ENCODE measurements around the gene IL32. TPM values are rescaled to one million over a fixed set of nuclear protein-coding genes. Genes with fewer than 3 reads are reported as not detected.

IL32 gene
- total and polyA plus RNA-seq, 2 experiments from 2014 or later, result 110 to 124 TPM

DNA sequence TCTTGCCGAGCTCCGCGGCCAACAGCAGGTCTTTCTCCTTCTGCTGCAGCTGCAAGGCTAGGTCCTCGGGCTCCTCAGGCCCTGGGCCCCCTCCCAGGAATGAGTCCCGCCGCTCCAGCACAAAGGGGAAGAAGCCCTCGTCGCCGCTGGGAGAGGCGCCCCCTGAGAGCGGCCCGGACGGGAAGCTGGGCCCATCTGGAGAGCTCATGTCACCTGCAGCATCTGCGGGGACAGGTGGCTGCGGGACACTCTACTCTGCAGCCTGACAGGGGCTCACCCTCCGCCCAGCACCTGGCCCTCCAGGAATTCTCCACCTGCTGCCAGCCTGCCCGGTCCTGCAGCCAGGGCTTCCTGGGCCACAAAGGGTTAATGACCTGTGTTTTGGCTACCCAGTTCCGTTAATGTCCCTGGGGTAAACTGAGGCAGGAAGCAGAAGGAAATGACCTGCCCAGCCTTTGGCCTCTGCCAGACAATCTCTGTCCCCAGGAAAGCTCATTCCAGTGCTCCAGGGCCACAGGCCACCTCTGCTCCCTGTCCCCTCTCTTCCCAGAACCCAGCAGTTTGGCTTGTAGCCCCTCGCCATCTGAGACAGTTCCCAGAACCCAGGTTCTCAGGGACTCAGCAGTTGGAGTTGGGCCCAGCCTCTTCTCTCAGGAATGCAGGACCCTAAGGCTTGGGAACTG, 30.0 kb upstream of the IL32 start:
- DNase-seq (ENCODE audit: low spot score), result no peak
- H3K27me3 ChIP-seq, result peaks cover 28% of the 10 kb centered on the region
- 86% methylated on average over 19 of the region's 19 CpGs for WGBS (ENCODE audit: low lambda C conversion rate, missing lambda C conversion rate)
- H3K9me2 ChIP-seq (replicated peaks; ENCODE audit: insufficient read depth), result no peaks in the 10 kb centered on the region
- no peaks in the 10 kb centered on the region for H4K20me1 ChIP-seq (ENCODE audit: insufficient read depth, poor library complexity, severe bottlenecking)
- H3K27ac ChIP-seq, result no peak overlapping the region
- H3K4me1 ChIP-seq (ENCODE audit: insufficient read depth), result no peaks in the 10 kb centered on the region
- no peaks in the 10 kb centered on the region for H3K36me3 ChIP-seq (replicated peaks; ENCODE audit: insufficient read depth, low read depth)
- TF ChIP-seq EZH2phosphoT487 (IDR thresholded peaks at IDR 0.05; ENCODE audit: low read depth, severe bottlenecking, unreplicated experiment), result no peak
- TF ChIP-seq EZH2 (IDR thresholded peaks at IDR 0.05; ENCODE audit: borderline replicate concordance), result no peak
- H3K79me2 ChIP-seq, result no peaks in the 10 kb centered on the region
- no peaks in the 10 kb centered on the region for H3K9me3 ChIP-seq (ENCODE audit: low read depth)
- no peak overlapping the region for H3K4me3 ChIP-seq
- peak overlapping the region; percentile 90 for H3K4me2 ChIP-seq
- no peak overlapping the region for H2AFZ ChIP-seq

DNA sequence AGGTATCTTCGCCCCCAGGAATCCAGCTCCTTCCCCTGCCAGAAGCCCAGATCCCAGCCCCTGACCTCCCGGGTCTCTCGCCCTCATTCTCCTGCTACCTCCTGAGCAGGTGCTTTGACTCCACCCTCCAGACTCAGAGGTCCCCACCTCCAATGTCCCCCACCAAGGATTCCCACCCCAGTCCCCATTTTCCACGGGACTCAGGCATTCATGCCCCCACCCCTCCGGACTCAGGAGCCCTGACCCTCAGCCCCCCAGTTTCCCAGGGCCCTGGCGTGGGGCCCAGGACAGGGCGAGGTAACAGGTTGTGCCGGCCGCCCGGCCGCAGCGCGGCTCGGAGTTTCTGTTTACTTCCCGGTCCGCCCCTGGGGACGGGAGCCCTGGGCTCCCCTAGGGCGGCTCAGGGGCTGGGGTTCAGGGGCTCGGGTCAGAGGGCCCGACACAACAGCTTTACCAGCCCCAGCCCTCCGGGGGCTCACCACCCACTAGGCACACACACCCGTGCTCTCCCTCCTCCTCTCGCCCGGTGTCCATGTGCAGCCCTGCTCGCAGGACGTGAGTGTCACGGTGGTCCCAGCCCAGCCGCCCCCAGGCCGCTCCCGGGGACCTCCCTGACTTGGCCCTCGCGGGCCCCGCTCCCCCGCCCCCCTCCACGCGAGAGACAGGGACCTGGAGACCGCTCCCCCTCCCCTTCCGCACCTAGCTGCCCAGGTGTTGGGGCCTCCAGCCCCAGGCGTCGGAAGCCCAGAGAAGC, 29.3 kb upstream of the IL32 start:
- Histone ChIP-seq H3K9me3 (ENCODE audit: low read depth) (no peaks in the 10 kb centered on the region), H3K27ac (no peak overlapping the region), H3K4me3 (peak overlapping the region; percentile 32), H3K9me2 (replicated peaks; ENCODE audit: insufficient read depth) (no peaks in the 10 kb centered on the region), H3K36me3 (replicated peaks; ENCODE audit: insufficient read depth, low read depth) (no peaks in the 10 kb centered on the region), H2AFZ (peak overlapping the region; percentile 63), H3K27me3 (peaks cover 33% of the 10 kb centered on the region), H3K79me2 (no peaks in the 10 kb centered on the region), H3K4me1 (ENCODE audit: insufficient read depth) (no peaks in the 10 kb centered on the region), H4K20me1 (ENCODE audit: insufficient read depth, poor library complexity, severe bottlenecking) (no peaks in the 10 kb centered on the region), H3K4me2 (peak overlapping the region; percentile 90)
- peak; percentile 52 for DNase-seq (ENCODE audit: low spot score)
- no peak for TF ChIP-seq EZH2 (IDR thresholded peaks at IDR 0.05; ENCODE audit: borderline replicate concordance)
- TF ChIP-seq, protein P1, sequence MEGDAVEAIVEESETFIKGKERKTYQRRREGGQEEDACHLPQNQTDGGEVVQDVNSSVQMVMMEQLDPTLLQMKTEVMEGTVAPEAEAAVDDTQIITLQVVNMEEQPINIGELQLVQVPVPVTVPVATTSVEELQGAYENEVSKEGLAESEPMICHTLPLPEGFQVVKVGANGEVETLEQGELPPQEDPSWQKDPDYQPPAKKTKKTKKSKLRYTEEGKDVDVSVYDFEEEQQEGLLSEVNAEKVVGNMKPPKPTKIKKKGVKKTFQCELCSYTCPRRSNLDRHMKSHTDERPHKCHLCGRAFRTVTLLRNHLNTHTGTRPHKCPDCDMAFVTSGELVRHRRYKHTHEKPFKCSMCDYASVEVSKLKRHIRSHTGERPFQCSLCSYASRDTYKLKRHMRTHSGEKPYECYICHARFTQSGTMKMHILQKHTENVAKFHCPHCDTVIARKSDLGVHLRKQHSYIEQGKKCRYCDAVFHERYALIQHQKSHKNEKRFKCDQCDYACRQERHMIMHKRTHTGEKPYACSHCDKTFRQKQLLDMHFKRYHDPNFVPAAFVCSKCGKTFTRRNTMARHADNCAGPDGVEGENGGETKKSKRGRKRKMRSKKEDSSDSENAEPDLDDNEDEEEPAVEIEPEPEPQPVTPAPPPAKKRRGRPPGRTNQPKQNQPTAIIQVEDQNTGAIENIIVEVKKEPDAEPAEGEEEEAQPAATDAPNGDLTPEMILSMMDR (IDR thresholded peaks at IDR 0.05; ENCODE audit: poor library complexity), result no peak
- TF ChIP-seq EZH2phosphoT487 (IDR thresholded peaks at IDR 0.05; ENCODE audit: low read depth, severe bottlenecking, unreplicated experiment), result peak; percentile 20
- 21% methylated on average over 5 of the region's 40 CpGs for WGBS (ENCODE audit: low lambda C conversion rate, missing lambda C conversion rate)

DNA sequence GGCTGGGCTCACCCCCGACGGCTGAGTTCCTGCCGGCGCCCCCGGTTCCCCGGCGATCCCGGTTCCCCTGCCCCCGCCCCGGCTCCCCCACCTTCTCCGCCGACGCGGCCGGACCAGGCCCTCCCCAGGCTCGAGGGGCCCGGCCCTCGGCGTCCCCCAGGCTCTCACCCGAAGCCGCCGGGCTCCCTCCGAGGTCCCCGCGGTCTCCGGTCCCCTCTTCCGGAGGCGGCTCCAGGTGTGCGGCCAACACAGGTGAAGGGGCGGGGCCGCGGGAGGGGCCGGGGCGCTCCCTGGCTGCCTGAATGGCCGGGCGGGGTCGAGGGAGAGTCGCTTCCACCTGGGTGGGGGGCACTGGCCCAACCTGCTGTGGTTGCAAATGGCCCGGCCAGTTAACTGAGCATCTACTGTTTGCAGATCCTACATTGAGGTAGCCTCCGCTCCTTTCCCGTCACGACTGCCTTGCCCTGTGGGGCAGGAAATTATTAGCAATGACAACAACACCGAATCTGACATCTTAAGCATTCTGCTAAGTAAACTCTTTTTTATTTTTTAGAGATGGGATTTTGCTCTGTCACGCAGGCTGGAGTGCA, 28.6 kb upstream of the IL32 start, which contains the start of gene BICDL2:
BICDL2 (minus strand) TSS at position 219 of the 590 bp plus-strand sequence. CDS start 1,448 bp downstream, outside the sequence.
- peak within 1 kb of the TSS; percentile 90 for H3K4me2 ChIP-seq
- TF ChIP-seq EZH2phosphoT487 (IDR thresholded peaks at IDR 0.05; ENCODE audit: low read depth, severe bottlenecking, unreplicated experiment) (peak; percentile 6), EZH2 (IDR thresholded peaks at IDR 0.05; ENCODE audit: borderline replicate concordance) (no peak)
- H3K79me2 ChIP-seq, result no peaks in the 10 kb centered on the region
- 16% methylated on average over 16 of the region's 44 CpGs for WGBS (ENCODE audit: low lambda C conversion rate, missing lambda C conversion rate)
- no peaks in the 10 kb centered on the region for H3K36me3 ChIP-seq (replicated peaks; ENCODE audit: insufficient read depth, low read depth)
- H3K27me3 ChIP-seq, result peaks cover 35% of the 10 kb centered on the region
- no peaks in the 10 kb centered on the region for H3K9me2 ChIP-seq (replicated peaks; ENCODE audit: insufficient read depth)
- H3K4me1 ChIP-seq (ENCODE audit: insufficient read depth), result no peaks in the 10 kb centered on the region
- H3K9me3 ChIP-seq (ENCODE audit: low read depth), result no peaks in the 10 kb centered on the region
- H3K27ac ChIP-seq, result no peak within 1 kb of the TSS
- peak; percentile 75 for DNase-seq (ENCODE audit: low spot score)
- peak within 1 kb of the TSS; percentile 32 for H3K4me3 ChIP-seq
- H4K20me1 ChIP-seq (ENCODE audit: insufficient read depth, poor library complexity, severe bottlenecking), result no peaks in the 10 kb centered on the region
- H2AFZ ChIP-seq, result peak within 1 kb of the TSS; percentile 63

DNA sequence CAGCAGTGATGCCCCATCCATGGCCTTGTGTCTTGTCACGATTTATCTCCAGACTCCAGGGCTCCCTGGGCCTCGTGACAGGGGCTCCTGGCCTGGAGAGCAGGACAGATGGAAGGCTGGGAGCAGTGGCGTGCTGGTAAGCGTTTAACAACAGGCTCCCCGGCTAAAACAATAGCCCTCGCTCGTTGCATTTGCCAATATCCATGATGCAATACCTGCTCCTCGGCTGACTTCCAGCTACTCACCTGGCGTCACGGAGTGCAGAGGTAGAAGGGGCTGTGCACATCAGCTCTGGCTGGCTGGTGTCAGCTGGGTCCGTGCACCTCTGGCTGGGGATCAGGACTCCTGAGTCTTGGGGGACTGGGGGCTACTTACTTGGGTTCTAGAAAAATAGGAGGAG, 27.2 kb upstream of the IL32 start:
- peak; percentile 71 for DNase-seq (ENCODE audit: low spot score)
- peaks cover 42% of the 10 kb centered on the region for H3K27me3 ChIP-seq
- no peak overlapping the region for H3K27ac ChIP-seq

More for the DNA sequence above, 27.2 kb upstream of the IL32 start:
- Histone ChIP-seq H2AFZ (no peak overlapping the region), H3K36me3 (replicated peaks; ENCODE audit: insufficient read depth, low read depth) (no peaks in the 10 kb centered on the region), H3K4me3 (no peak overlapping the region), H3K9me3 (ENCODE audit: low read depth) (no peaks in the 10 kb centered on the region), H3K79me2 (no peaks in the 10 kb centered on the region), H3K4me2 (no peak overlapping the region), H4K20me1 (ENCODE audit: insufficient read depth, poor library complexity, severe bottlenecking) (no peaks in the 10 kb centered on the region), H3K4me1 (ENCODE audit: insufficient read depth) (no peaks in the 10 kb centered on the region), H3K9me2 (replicated peaks; ENCODE audit: insufficient read depth) (no peaks in the 10 kb centered on the region)
- WGBS (ENCODE audit: low lambda C conversion rate, missing lambda C conversion rate), result 34% methylated on average over 11 of the region's 11 CpGs
- TF ChIP-seq, protein P1 (IDR thresholded peaks at IDR 0.05; ENCODE audit: poor library complexity), result no peak
- TF ChIP-seq EZH2 (IDR thresholded peaks at IDR 0.05; ENCODE audit: borderline replicate concordance) (no peak), EZH2phosphoT487 (IDR thresholded peaks at IDR 0.05; ENCODE audit: low read depth, severe bottlenecking, unreplicated experiment) (no peak)

Measured in hepatocyte (in vitro differentiated cells).